ENCODE data around the gene CDH13. TPM values are rescaled to one million over a fixed set of nuclear protein-coding genes. Genes with fewer than 3 reads are reported as not detected.

The CDH13 gene
- polyA plus RNA-seq, 6 donors from 2014 or later: 0.04 to 0.29 (median 0.19) TPM; not detected in 1

DNA sequence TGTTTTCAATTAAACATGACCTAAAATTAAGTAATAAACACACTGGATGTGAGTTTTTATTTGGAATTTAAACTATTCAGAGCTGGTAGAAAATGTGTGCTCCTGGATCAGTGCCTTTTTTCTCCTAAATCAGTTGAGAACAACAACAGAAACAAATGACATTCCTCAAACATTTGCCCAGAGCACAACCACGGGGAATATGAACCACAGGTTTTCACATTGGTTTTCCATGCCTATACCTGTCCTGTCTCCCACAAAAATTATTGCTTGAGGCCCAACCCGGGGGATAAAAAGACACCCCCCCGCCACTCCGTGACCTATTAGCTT is 1187.9 kb downstream of the CDH13 start:
- Mint-ChIP-seq H3K27me3 (no peaks in the 10 kb centered on the region), H3K4me1 (peaks cover 0 to 18% (median 1%) of the 10 kb centered on the region in 3 donors), H3K27ac (peak overlapping the region in 1 of 6 donors; percentile 39), H3K9me3 (no peaks in the 10 kb centered on the region), H3K36me3 (peaks cover 0 to 10% of the 10 kb centered on the region in 2 donors), H3K4me3 (no peak overlapping the region)
- ATAC-seq (ENCODE audit: low read depth in 2 of 2): no peak
- no peak for DNase-seq

DNA sequence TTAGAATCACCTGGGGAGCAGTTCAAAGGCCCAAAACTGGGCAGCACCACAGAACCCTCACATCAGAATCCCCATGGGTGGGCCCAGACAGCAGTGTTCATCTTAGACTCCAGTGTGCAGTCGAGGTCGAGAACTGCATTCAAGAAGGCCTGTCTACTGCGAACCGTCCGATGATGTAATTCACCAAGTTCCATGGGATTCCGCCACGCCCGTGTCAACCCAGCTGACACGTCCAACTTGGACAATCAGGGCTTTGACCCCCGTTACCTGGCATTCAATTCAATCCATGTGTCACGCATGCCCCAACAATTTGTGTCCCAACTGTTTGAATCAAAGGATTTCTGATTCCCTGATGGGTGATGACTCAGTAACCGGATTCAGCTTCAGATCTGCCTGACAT is 1190.3 kb downstream of the CDH13 start:
- Mint-ChIP-seq H3K4me3 (peak overlapping the region in 1 of 8 donors; percentile 12), H3K9me3 (no peaks in the 10 kb centered on the region), H3K4me1 (peaks cover 0 to 5% (median 0%) of the 10 kb centered on the region in 3 donors), H3K27me3 (peaks cover under 1 to 14% (median 14%) of the 10 kb centered on the region in 3 donors), H3K36me3 (no peaks in the 10 kb centered on the region), H3K27ac (no peak overlapping the region)
- DNase-seq (no peak), ATAC-seq (ENCODE audit: low read depth in 2 of 2) (no peak)

DNA sequence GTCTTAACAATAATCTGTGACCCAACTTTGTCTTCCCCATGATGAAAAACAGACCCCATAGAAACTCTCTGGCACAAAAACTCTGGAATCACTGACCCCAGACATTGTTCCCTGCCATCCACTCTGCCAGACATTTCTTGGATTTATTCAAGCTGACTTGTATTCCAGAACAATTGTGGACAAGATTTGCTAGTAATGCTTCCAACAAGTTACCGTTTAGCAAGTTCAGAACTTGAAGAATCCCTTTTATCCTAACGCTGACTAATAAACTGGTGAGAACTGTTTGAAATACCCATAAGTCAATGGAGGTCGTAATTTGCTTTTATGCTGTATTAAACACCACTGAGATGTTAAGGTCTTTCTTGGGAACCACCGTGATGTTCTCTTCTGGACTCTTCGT is 1191.5 kb downstream of the CDH13 start:
- Mint-ChIP-seq H3K9me3 (no peaks in the 10 kb centered on the region), H3K27me3 (peaks cover 8 to 23% (median 21%) of the 10 kb centered on the region in 3 donors), H3K4me1 (peaks cover 0 to 5% (median 0%) of the 10 kb centered on the region in 3 donors), H3K27ac (no peak overlapping the region), H3K4me3 (no peak overlapping the region), H3K36me3 (no peaks in the 10 kb centered on the region)
- no peak for ATAC-seq (ENCODE audit: low read depth in 2 of 2)
- no peak for DNase-seq

DNA sequence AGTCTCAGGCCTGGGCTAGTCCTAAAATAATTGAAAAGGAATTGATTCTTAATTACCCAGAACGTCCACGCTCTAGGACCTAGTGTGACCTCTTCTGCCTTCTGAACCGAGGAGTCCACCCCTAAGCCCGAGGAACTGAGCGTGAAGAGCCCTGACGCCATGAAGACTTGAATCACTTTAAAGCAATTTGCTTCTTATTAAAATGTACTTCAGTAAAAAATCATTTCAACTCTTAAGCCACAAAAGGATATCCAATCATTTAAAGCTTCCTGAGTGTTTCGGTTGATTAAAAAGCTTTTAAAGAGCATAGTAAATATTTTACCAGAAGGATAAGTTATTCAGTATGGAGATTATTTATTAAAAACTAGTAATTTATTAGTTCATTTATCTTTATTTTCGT is 1192.6 kb downstream of the CDH13 start:
- no peaks in the 10 kb centered on the region for H3K9me3 Mint-ChIP-seq
- no peak overlapping the region for H3K4me3 Mint-ChIP-seq
- H3K27ac Mint-ChIP-seq: no peak overlapping the region
- no peaks in the 10 kb centered on the region for H3K36me3 Mint-ChIP-seq
- ATAC-seq (ENCODE audit: low read depth in 2 of 2) (no peak), DNase-seq (no peak)
- H3K27me3 Mint-ChIP-seq: peaks cover 8 to 23% (median 22%) of the 10 kb centered on the region in 3 donors
- peaks cover 0 to 5% (median 0%) of the 10 kb centered on the region in 3 donors for H3K4me1 Mint-ChIP-seq

DNA sequence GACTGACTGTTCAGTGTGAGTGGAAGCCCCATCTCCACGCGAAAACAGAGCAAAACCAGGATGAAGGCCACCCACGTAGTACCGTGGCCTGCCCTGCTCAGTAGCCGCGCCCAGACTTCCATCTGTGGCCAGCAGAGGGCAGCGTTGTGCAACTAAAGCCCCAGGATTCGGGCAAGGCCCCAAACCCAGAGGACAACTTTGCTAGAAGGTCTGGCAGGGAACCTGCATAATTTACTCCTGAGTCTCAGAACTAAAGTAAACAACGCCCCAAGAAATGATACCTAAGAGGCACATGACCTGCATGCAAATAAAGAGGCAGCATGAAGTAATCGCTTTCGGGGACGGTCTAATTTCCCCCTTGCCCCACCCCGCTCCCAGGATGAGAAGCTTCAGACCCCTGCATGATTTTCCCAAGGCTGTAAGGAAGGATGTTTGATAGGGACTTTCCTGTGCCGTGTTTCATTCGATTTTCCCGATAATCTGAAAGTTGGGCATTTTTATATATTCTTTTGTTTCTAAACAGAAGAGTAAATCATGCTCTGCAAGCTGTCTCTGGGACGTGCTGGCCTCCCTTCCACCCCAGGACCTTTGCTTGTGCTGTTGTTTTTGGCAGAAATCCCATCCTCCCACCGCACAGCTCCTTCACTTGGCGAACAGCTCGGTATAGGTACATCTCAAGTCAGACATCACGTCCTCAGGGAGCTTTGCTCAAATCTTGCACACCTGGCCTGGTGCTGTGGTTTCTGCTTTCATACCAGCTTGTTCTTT is 1199.6 kb downstream of the CDH13 start:
- peak overlapping the region in 2 of 6 donors; percentile 20 to 49 for H3K27ac Mint-ChIP-seq
- DNase-seq (peak; percentile 68), ATAC-seq (ENCODE audit: low read depth in 2 of 2) (peak; percentile 90 to 96)
- H3K4me1 Mint-ChIP-seq: peaks cover 0 to 9% (median 6%) of the 10 kb centered on the region in 3 donors
- H3K36me3 Mint-ChIP-seq: no peaks in the 10 kb centered on the region
- no peak overlapping the region for H3K4me3 Mint-ChIP-seq
- H3K9me3 Mint-ChIP-seq: peaks cover 0 to 2% (median 0%) of the 10 kb centered on the region in 7 donors
- H3K27me3 Mint-ChIP-seq: peaks cover 12 to 26% (median 12%) of the 10 kb centered on the region in 3 donors

DNA sequence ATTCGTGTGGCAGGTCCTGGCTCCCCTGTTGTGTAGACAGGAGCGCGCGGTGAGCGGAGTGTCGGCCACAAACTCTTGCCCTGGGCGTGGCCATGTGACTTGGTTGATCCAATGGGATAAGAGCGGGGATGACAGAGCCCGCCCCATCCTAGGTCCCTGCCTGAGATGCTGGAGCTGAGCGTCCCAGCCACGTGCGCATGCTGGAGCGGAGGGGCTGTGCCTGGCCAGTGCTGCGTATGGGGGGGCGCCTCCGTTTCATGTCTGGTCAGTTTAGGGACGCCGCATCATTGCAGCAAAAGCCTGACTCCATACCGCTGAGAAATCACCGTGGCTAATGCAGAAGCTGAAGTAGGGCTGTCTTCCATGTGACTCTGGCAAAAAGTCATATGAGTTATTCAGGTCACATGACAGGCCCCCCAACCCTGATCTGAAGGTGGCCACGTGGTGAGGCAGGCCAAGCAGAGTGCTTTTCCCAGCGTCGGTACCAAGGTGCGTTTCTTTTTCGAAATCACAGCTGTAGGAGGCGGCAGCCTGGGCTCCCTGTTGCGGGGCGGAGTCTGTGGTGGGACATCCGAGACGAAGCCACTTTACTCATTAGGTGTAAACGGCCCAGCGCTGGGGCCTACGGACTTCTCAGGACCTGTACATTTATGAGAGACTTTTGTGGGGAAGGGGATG is 1203.5 kb downstream of the CDH13 start:
- Mint-ChIP-seq H3K27me3 (peaks cover 0 to 13% (median 0%) of the 10 kb centered on the region in 3 donors), H3K4me1 (peaks cover 0 to 11% (median 6%) of the 10 kb centered on the region in 3 donors), H3K27ac (no peak overlapping the region), H3K9me3 (peaks cover 0 to 2% (median under 1%) of the 10 kb centered on the region in 7 donors), H3K36me3 (no peaks in the 10 kb centered on the region), H3K4me3 (no peak overlapping the region)
- no peak for ATAC-seq (ENCODE audit: low read depth in 2 of 2)
- DNase-seq: no peak

DNA sequence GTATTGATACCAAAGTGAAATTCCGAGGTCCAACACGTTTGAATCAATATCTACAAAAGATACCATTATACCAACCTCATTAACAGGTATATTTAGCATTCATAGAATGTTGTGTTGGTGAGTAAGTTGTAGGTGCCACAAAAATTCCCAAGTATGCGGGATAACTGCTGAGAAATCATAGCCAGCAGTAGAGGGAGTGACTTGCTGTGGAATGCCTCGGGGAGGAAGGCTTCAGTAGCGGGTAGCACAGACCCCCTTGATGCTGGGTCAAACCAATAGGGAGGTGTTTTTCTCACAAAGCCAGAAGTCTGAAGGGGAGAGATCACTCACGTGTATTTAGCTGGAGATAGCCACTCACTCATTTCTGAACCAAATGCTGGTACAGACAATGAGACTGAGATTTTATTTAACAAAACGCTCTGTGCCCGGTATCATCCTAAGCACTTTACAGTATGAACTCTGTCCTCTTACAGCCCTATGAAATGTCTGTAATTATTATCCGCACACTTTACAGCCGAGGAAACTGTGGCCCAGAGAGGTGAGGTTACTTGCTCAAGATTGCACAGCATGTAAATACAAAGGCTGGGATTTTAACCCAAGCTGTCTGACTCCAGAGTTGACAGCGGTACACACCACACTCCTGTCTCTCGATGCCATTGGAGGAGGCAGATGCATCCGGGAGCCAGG is 1204.1 kb downstream of the CDH13 start:
- ATAC-seq (ENCODE audit: low read depth in 2 of 2) (no peak), DNase-seq (no peak)
- peaks cover 0 to 6% (median 2%) of the 10 kb centered on the region in 7 donors for H3K9me3 Mint-ChIP-seq
- no peaks in the 10 kb centered on the region for H3K36me3 Mint-ChIP-seq
- H3K27ac Mint-ChIP-seq: peak overlapping the region in 2 of 6 donors; percentile 56 to 76
- peaks cover 0 to 11% (median 3%) of the 10 kb centered on the region in 3 donors for H3K4me1 Mint-ChIP-seq
- no peak overlapping the region for H3K4me3 Mint-ChIP-seq
- peaks cover 0 to 13% (median 0%) of the 10 kb centered on the region in 3 donors for H3K27me3 Mint-ChIP-seq

DNA sequence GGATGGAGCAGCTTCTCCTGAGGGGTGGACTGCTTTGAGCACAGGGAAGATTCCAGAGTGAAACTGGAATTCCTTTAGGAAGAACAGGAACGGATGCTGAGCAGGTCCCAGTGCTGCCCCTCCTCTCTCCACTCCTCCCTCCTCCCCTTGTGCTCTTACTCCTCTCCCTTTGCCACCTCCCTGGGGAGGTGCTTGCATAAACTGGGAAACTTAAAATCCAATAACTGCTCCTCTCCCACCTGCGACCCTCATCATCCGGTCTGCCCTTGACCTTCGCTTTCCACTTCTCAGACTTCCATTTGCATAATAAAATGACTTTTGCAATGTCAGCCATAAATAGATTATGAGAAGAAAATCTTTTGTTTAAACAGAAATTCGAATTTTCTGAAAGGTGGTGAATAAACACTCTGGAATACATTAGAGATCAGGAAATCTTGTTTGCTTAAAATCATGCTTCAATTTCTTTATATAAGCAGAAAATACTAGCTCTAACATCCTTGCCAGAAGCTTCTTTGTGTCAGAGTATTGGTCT is 1204.8 kb downstream of the CDH13 start:
- no peaks in the 10 kb centered on the region for H3K36me3 Mint-ChIP-seq
- H3K27me3 Mint-ChIP-seq: peaks cover 0 to 13% (median 0%) of the 10 kb centered on the region in 3 donors
- peaks cover 0 to 5% (median 0%) of the 10 kb centered on the region in 3 donors for H3K4me1 Mint-ChIP-seq
- peaks cover 0 to 6% (median 2%) of the 10 kb centered on the region in 7 donors for H3K9me3 Mint-ChIP-seq
- ATAC-seq (ENCODE audit: low read depth in 2 of 2) (no peak), DNase-seq (no peak)
- no peak overlapping the region for H3K27ac Mint-ChIP-seq
- H3K4me3 Mint-ChIP-seq: no peak overlapping the region

DNA sequence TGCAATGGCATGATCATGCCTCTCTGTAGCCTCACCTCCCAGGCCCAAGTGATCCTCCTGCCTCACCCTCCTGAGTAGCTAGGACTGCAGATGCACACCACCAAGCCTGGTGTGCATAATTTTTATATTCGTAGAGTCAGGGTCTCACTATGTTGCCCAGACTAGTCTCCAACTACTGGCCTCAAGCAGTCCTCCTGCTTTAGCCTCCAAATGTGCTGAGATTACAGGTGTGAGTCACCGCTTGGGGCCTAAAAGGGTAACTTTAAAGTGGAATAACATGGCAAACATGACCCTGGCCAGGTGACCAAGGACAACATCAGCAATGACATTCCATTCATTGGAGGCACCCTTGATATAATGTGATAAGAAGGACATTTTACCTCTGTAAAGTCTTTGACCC is 1207.2 kb downstream of the CDH13 start:
- peak overlapping the region in 1 of 6 donors; percentile 36 for H3K27ac Mint-ChIP-seq
- peaks cover 0 to 6% (median 2%) of the 10 kb centered on the region in 7 donors for H3K9me3 Mint-ChIP-seq
- H3K27me3 Mint-ChIP-seq: peaks cover 11 to 21% (median 13%) of the 10 kb centered on the region in 3 donors
- H3K4me3 Mint-ChIP-seq: no peak overlapping the region
- H3K36me3 Mint-ChIP-seq: no peaks in the 10 kb centered on the region
- H3K4me1 Mint-ChIP-seq: peaks cover 0 to 5% (median 0%) of the 10 kb centered on the region in 3 donors
- ATAC-seq (ENCODE audit: low read depth in 2 of 2) (no peak), DNase-seq (no peak)

DNA sequence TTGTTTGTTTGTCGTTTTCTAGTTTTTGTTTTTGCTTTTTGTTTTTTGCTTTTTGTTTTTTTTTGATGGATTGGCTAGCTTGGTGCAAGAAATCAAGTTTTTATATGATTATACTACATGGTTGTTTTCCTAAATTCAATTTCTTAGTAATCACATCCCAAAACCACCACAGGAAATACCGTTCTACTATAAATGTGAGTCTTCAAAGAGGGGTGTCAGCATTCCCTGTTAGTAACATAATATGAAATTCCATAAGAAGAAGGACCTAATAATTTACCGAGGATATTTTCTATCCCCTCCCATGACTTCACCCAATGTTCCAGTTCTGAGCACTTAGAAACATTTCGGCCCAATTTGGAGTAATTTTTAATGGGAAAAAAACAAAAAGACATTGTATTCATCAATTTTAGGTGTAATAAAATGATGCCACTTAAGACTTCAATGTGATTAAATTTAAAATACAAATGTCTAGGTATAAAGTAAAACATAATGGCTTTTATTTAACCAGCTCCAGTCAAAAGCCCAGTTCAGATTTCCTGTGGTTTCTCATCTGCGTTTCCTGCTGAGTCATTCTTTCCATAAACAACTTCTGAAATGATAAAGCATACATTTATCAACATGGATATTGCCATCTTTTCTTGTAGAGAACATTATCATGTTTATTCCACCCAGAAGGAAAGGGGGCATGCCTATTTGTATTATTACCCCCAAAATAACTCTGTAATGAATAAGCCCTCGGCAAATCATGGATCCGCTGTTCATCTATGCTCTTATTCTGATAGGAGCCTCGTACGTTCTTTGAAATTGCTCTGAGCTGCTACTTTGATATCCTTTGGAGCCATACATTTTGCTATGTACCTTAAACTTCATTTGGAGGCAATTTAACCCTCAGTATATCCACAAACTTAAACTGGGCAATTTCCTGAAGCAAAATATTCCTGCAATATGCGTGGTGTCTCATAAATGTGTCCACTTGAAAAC is 1209.1 kb downstream of the CDH13 start:
- H3K4me3 Mint-ChIP-seq: no peak overlapping the region

DNA sequence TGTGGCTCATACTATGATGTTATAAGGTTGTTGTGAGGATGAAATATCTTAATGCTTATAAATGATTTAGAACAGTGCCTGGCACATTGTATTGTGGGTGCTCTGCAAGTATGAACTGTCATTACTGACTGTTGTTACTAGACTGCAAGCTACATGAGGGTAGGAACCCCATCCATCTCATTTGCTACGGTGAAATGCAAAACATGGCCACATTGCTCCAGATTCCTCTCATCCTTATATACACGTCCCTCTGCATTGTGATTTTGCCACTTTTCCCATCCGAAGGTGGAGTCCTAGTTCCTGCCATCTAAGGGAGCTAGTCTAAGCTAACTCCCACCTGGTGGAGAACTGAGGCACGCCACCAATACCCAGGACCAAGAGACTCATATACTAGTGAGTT is 1210.8 kb downstream of the CDH13 start:
- no peak overlapping the region for H3K4me3 Mint-ChIP-seq
- DNase-seq (no peak), ATAC-seq (ENCODE audit: low read depth in 2 of 2) (no peak)
- peaks cover 10 to 14% (median 10%) of the 10 kb centered on the region in 3 donors for H3K4me1 Mint-ChIP-seq
- H3K36me3 Mint-ChIP-seq: no peaks in the 10 kb centered on the region
- peaks cover 11 to 13% (median 13%) of the 10 kb centered on the region in 3 donors for H3K27me3 Mint-ChIP-seq
- no peak overlapping the region for H3K27ac Mint-ChIP-seq
- peaks cover 0 to 6% (median 2%) of the 10 kb centered on the region in 7 donors for H3K9me3 Mint-ChIP-seq

More for the DNA sequence above, 1209.1 kb downstream of the CDH13 start:
- peaks cover 11 to 21% (median 13%) of the 10 kb centered on the region in 3 donors for H3K27me3 Mint-ChIP-seq
- H3K27ac Mint-ChIP-seq: no peak overlapping the region
- no peak for DNase-seq
- H3K9me3 Mint-ChIP-seq: peaks cover 0 to 6% (median 2%) of the 10 kb centered on the region in 7 donors
- ATAC-seq (ENCODE audit: low read depth in 2 of 2): no peak
- no peaks in the 10 kb centered on the region for H3K36me3 Mint-ChIP-seq
- H3K4me1 Mint-ChIP-seq: peaks cover 0 to 5% (median 0%) of the 10 kb centered on the region in 3 donors

DNA sequence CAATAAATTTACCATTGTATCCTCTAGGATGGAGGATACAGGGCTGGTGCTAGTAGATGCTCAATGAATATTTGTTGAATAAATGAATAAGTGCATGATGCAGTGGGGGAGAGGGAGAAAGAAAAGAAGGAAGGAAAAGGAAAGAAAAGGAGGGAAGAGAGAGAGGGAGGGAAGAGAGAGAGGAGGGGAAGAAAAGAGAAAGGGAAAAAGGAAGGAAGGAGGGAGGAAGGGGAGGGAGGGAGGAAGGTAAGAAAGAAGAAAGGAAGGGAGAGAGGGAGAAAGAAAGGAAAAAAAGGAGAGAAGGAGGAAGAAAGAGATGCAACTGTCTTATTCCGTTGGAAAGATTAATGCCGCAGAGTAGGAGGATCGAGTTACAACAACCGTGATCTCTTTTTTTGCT is 1211.4 kb downstream of the CDH13 start:
- Mint-ChIP-seq H3K4me1 (peaks cover 16 to 20% (median 16%) of the 10 kb centered on the region in 3 donors), H3K27ac (no peak overlapping the region), H3K4me3 (no peak overlapping the region), H3K36me3 (no peaks in the 10 kb centered on the region), H3K27me3 (peaks cover 11 to 13% (median 13%) of the 10 kb centered on the region in 3 donors), H3K9me3 (peaks cover 0 to 6% (median 2%) of the 10 kb centered on the region in 7 donors)
- DNase-seq (no peak), ATAC-seq (ENCODE audit: low read depth in 2 of 2) (no peak)

Measured in naive B cell (primary cell).